HL-60 (cell line): ENCODE data around the gene ZNF618.

Source experiments
- GABPA ChIP-seq: IDR thresholded peaks from 2 replicates; pipeline ENCODE4 v1.6.1; 2012; ENCODE audit warnings: low read depth
- POLR2AphosphoS5 ChIP-seq: IDR thresholded peaks from 2 replicates; pipeline ENCODE4 v1.6.1; 2012; ENCODE audit warnings: low read depth
- SPI1 ChIP-seq: IDR thresholded peaks from 2 replicates; pipeline ENCODE4 v1.6.1; 2012; ENCODE audit warnings: low read depth, mild to moderate bottlenecking, borderline replicate concordance
- TF ChIP-seq, protein P1 (sequence below): IDR thresholded peaks from one replicate; pipeline ENCODE4 v1.5.1; 2011; ENCODE audit warnings: low read length, control low read depth, inconsistent platforms; ENCODE audit not compliant: insufficient read depth
- TF ChIP-seq, protein P2 (sequence below): IDR thresholded peaks from 2 replicates; pipeline ENCODE4 v1.6.1; 2012; ENCODE audit warnings: low read depth; ENCODE audit not compliant: insufficient replicate concordance

DNA sequence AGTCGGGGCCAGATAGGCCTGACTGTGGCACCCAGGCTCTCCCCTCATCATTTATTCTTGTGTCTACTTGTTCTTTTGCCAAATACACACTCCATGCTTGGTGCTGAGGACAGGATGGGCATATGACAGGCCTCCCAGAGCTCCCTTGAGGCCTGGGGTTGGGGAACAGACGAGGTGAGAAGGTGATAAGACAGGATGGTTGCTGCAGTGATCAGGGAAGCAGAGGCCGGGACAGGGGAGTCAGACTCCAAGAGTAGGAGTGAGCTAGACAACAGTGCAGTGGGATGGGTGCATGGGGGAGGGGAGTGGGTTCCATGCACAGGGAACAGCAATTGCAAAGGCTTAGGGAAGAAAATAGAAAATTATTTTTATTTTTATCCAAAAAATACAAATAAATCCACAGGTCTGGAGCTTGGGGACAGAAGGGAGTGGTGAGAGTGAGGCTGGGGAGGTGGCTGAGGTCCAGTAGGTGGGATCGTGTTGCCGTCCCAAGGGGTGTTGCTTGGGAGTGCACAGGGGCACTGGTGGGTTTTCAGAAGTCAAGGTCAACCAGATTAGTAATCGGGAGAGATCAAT, 205.4 kb downstream of the ZNF618 start:
- TF ChIP-seq, protein P1, sequence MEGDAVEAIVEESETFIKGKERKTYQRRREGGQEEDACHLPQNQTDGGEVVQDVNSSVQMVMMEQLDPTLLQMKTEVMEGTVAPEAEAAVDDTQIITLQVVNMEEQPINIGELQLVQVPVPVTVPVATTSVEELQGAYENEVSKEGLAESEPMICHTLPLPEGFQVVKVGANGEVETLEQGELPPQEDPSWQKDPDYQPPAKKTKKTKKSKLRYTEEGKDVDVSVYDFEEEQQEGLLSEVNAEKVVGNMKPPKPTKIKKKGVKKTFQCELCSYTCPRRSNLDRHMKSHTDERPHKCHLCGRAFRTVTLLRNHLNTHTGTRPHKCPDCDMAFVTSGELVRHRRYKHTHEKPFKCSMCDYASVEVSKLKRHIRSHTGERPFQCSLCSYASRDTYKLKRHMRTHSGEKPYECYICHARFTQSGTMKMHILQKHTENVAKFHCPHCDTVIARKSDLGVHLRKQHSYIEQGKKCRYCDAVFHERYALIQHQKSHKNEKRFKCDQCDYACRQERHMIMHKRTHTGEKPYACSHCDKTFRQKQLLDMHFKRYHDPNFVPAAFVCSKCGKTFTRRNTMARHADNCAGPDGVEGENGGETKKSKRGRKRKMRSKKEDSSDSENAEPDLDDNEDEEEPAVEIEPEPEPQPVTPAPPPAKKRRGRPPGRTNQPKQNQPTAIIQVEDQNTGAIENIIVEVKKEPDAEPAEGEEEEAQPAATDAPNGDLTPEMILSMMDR, result no peak
- TF ChIP-seq POLR2AphosphoS5, result no peak
- TF ChIP-seq, protein P2, sequence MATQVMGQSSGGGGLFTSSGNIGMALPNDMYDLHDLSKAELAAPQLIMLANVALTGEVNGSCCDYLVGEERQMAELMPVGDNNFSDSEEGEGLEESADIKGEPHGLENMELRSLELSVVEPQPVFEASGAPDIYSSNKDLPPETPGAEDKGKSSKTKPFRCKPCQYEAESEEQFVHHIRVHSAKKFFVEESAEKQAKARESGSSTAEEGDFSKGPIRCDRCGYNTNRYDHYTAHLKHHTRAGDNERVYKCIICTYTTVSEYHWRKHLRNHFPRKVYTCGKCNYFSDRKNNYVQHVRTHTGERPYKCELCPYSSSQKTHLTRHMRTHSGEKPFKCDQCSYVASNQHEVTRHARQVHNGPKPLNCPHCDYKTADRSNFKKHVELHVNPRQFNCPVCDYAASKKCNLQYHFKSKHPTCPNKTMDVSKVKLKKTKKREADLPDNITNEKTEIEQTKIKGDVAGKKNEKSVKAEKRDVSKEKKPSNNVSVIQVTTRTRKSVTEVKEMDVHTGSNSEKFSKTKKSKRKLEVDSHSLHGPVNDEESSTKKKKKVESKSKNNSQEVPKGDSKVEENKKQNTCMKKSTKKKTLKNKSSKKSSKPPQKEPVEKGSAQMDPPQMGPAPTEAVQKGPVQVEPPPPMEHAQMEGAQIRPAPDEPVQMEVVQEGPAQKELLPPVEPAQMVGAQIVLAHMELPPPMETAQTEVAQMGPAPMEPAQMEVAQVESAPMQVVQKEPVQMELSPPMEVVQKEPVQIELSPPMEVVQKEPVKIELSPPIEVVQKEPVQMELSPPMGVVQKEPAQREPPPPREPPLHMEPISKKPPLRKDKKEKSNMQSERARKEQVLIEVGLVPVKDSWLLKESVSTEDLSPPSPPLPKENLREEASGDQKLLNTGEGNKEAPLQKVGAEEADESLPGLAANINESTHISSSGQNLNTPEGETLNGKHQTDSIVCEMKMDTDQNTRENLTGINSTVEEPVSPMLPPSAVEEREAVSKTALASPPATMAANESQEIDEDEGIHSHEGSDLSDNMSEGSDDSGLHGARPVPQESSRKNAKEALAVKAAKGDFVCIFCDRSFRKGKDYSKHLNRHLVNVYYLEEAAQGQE, result no peak
- no peak for TF ChIP-seq GABPA
- no peak for TF ChIP-seq SPI1
